Mucosa of descending colon (tissue), 3 donors: ENCODE data around the gene PRPF18. TPM values are rescaled to one million over a fixed set of nuclear protein-coding genes. Genes with fewer than 3 reads are reported as not detected.

Experiments used
- ATAC-seq: fragments of 200-7000 bp; cut with Tn5 transposase; one replicate; pipeline ENCODE4 v1.9.1; 2020; ENCODE audit warnings: mild to moderate bottlenecking, moderate library complexity
- DNase-seq, 3 donors: peaks; one replicate each; pipeline ENCODE4 v3.0.0-alpha.2; 2020
- H3K36me3 ChIP-seq: fragments of 200-600 bp; one replicate; pipeline ENCODE4 v1.8.0; 2021; ENCODE audit warnings: low read depth, mild to moderate bottlenecking
- H3K4me1 ChIP-seq: fragments of 200-600 bp; one replicate; pipeline ENCODE4 v1.8.0; 2021; ENCODE audit warnings: low read depth, mild to moderate bottlenecking
- H3K4me3 ChIP-seq: fragments of 200-600 bp; one replicate; pipeline ENCODE4 v1.8.0; 2021; ENCODE audit warnings: mild to moderate bottlenecking
- H3K9me3 ChIP-seq: fragments of 200-600 bp; one replicate; pipeline ENCODE4 v1.8.0; 2021; ENCODE audit warnings: mild to moderate bottlenecking
- intact Hi-C, 2 donors: fragments of 100-400 bp; cut with DNase I in 1 of 2; cut with micrococcal nuclease in 1 of 2; formaldehyde crosslinking; loops; one replicate each; pipeline versions ENCODE4 v1.11.0 to v1.11.1; 2022; cut with DNase I, micrococcal nuclease
- total RNA-seq, 3 donors: library from RNA; stranded (reverse); fragmentation: NEBNext Ultra II Directional in 2 of 3; extraction: Animal tissue kit (Norgen Biotek cat#: 25700) in 2 of 3; gene quantifications; one replicate each; pipeline versions ENCODE4 v1.2.1 to v1.2.4, GENCODE V29; 2021 to 2023
- TF ChIP-seq, protein P1 (sequence below): fragments of 200-600 bp; IDR thresholded peaks from one replicate; pipeline ENCODE4 v1.8.0; 2022; ENCODE audit warnings: antibody characterized with exemption, mild to moderate bottlenecking
- donor health status: DM: no; HTN: no; CAD: no; lungs with moderate emphysema.
- donor health status: DM: no; HTN: no; CAD: no.
- donor health status: DM: no; HTN: yes; CAD: no.

PRPF18 gene
- total RNA-seq, 3 donors from 2014 or later: 20.8 to 26.1 (median 25.9) TPM

- Histone ChIP-seq H3K36me3 (peaks cover 2% of the 10 kb centered on the region), H3K4me3 (no peak overlapping the region), H3K9me3 (no peaks in the 10 kb centered on the region), H3K4me1 (no peaks in the 10 kb centered on the region)
- ATAC-seq: no peak
- TF ChIP-seq, protein P1, sequence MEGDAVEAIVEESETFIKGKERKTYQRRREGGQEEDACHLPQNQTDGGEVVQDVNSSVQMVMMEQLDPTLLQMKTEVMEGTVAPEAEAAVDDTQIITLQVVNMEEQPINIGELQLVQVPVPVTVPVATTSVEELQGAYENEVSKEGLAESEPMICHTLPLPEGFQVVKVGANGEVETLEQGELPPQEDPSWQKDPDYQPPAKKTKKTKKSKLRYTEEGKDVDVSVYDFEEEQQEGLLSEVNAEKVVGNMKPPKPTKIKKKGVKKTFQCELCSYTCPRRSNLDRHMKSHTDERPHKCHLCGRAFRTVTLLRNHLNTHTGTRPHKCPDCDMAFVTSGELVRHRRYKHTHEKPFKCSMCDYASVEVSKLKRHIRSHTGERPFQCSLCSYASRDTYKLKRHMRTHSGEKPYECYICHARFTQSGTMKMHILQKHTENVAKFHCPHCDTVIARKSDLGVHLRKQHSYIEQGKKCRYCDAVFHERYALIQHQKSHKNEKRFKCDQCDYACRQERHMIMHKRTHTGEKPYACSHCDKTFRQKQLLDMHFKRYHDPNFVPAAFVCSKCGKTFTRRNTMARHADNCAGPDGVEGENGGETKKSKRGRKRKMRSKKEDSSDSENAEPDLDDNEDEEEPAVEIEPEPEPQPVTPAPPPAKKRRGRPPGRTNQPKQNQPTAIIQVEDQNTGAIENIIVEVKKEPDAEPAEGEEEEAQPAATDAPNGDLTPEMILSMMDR: no peak
- intact Hi-C loops: no loop called here
- DNase-seq: no peak
Measured at GRCh38 chr10:13617116-13617515, 30.4 kb downstream of the PRPF18 start.

- intact Hi-C loops: no loop called here
- Histone ChIP-seq H3K36me3 (no peaks in the 10 kb centered on the region), H3K4me3 (no peak overlapping the region), H3K4me1 (no peaks in the 10 kb centered on the region), H3K9me3 (no peaks in the 10 kb centered on the region)
- TF ChIP-seq, protein P1: no peak
- DNase-seq (no peak), ATAC-seq (no peak)
Measured at GRCh38 chr10:13621931-13622330, 35.2 kb downstream of the PRPF18 start.

- no peaks in the 10 kb centered on the region for H3K9me3 ChIP-seq
- ATAC-seq: no peak
- H3K36me3 ChIP-seq: no peaks in the 10 kb centered on the region
- intact Hi-C loops: no loop called here
- TF ChIP-seq, protein P1: no peak
- no peak overlapping the region for H3K4me3 ChIP-seq
- H3K4me1 ChIP-seq: no peaks in the 10 kb centered on the region
- no peak for DNase-seq
Measured at GRCh38 chr10:13624630-13625029, 37.9 kb downstream of the PRPF18 start.

GRCh38 chr10:13627459-13628310, 40.9 kb downstream of the PRPF18 start:
- TF ChIP-seq, protein P1: no peak
- intact Hi-C loops: no loop called here
- no peak overlapping the region for H3K4me3 ChIP-seq
- DNase-seq (no peak), ATAC-seq (no peak)
- no peaks in the 10 kb centered on the region for H3K4me1 ChIP-seq
- H3K36me3 ChIP-seq: no peaks in the 10 kb centered on the region
- no peaks in the 10 kb centered on the region for H3K9me3 ChIP-seq

DNA sequence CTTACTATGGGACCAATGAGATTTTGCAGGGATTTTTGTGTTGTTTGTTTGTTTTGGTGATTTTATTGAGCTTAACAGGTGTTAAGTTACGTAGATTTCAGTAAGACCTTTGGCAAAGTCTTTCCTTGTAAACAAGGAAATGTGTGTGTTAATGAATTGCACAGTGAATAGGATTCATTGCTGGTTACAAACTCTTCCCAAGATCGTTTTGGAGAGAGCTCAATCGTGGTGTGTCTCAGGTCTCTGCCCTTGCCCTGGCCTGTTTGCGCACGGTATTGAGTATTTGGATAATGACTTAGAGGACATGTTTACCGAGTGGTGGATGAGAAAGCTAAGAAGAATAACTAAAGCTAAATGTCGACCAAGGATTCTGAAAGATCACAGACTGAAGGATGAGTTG, 41.9 kb downstream of the PRPF18 start:
- intact Hi-C loops: no loop called here
- no peaks in the 10 kb centered on the region for H3K4me1 ChIP-seq
- DNase-seq (no peak), ATAC-seq (peak; percentile 54)
- no peaks in the 10 kb centered on the region for H3K9me3 ChIP-seq
- H3K36me3 ChIP-seq: no peaks in the 10 kb centered on the region
- TF ChIP-seq, protein P1: no peak
- H3K4me3 ChIP-seq: no peak overlapping the region
